ENCODE data around the gene CCNYL1.
A peak's percentile ranks its signal among the peaks of the same experiment; 100 is the strongest.

Gene CCNYL1

DNA sequence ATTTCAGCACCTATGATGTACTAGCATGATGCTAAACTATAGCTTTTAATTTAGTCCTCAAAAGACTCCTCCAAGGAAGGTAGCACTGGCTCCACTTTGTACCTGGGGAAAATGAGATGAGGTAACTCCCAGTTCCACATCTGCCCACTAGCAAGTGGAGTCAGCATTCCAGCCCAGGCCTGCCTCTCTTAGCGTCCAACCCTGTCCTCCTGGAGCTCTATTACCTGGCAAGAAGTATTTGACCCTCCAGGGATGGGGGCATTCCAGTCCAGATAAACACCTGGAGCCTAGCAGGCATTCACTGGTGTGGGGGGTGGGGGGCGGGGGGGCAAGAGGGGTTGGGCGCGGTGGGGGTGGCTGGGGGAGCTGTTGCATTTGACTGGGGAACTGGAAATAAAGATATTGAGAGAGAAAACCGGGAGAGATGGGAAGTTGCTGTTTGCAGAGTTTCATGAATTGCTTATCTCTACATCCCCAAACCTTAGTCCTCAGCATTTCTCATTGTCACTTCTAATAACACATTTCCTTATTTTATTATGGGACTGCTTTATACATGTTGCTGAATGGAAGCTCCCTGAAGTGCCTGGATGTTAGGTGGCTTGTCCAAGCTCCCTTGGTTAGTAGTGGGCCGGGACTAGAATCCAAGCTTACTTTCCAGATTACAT is 80.3 kb downstream of the CCNYL1 start:
- no peak for DNase-seq (ENCODE audit: low read depth in 2 of 2)

GRCh38 chr2:207792244-207792785 is 80.9 kb downstream of the CCNYL1 start:
- peak in 1 of 2 experiments; percentile 32 for DNase-seq (ENCODE audit: low read depth in 2 of 2)

DNA sequence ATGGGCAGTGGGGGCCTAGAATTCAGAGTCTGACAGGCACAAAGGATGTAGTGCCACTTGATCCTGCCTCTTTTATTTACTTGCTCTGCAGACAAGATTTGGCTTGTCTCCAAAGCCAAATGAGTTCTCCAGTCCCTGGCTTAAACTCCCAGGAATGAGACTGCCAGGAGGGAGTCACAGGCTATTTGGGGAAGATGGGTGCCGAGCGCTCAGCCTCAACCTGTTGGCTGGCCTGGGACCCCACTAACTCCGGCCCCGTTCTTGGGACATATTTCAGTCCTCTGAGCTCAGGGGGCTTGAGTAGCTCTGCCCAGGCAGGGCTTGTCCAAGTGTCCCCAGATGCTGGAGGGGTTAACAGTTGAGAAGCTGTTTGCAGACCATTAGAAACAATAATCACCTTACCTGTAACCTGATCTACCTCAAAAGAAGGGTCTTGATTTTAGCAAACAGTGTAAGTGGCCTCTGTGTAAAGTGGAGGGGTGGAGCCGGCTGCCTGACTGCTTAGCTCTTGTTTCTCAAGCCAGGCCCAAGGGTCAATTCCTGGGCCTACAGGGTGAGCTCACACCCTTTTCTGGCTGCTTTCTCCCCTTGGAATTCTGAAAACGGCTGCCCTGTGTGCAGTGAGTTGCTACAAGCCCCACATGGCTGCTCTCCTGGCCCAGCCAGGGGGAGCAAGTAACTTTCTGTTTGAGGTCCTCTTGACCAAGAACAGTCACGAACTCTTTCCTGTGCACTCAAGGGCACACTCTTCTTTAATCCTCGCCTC is 85.3 kb downstream of the CCNYL1 start:
- DNase-seq (ENCODE audit: low read depth in 2 of 2): no peak

- no peak for DNase-seq (ENCODE audit: low read depth in 2 of 2)
Observed at GRCh38 chr2:207801259-207801658, 89.8 kb downstream of the CCNYL1 start.

- no peak for DNase-seq (ENCODE audit: low read depth in 2 of 2)
Observed at GRCh38 chr2:207802650-207803049, 91.2 kb downstream of the CCNYL1 start.
